Measurements from ENCODE around the gene MX2. TPM values are rescaled to one million over a fixed set of nuclear protein-coding genes. Genes with fewer than 3 reads are reported as not detected.

Gene MX2
- total RNA-seq, 2 experiments from 2014 or later, result 103 to 106 TPM

DNA sequence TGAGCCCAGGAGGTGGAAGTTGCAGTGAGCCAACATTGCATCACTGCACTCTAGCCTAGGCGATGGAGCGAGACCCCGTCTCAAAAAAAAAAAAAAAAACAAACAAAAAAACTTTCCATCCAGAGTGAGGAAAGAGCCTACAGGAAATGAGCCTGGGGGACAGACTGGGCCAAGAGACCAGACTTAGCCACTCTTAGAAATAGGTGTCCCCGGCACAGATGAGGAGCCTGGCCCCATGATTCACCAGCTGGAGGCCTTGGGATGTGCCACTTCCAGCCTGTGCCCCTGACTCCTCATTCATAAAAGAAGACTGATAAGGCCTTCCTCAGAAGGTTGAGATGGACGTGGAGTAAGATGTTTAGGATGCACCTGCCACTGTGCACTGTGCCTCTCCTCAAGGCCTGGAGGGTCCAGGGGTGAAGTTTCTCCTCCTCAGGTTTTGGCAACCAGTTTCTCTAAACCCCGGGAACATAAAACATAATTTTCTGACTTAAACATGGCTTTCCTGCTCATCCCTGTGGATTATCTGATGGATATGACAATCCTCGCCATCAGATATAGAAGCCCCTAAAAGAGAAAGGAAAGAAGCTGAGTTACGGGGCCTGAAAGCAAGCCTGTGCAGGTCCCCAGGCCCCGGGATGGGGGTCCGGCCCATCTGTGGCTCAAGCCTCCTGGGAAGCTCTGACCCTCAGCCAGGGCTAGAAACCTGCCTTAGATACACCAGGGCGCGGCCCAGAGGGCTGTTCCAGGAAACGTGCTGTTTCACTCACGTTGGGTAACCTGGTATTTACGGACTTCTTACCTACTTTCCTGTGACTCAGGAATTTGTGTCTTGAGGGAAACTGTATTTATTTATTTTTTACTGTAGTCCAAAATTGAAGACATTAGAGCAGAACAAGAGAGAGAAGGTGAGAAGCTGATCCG, 90.2 kb downstream of the MX2 start:
- H3K27me3 Mint-ChIP-seq, result no peaks in the 10 kb centered on the region
- H3K4me1 Mint-ChIP-seq, result peaks cover 28% of the 10 kb centered on the region
- POLR2A ChIA-PET, result interaction anchor here (0.5 to 1.6 kb wide), 4 partner anchors 10 to 66 kb away, joined by 3 to 5 read pairs (median 4); no protein-coding TSS in a partner anchor
- H3K4me3 Mint-ChIP-seq, result no peak overlapping the region
- ATAC-seq (ENCODE audit: low read depth) (no peak), DNase-seq (no peak)
- H3K36me3 Mint-ChIP-seq, result peaks cover 51% of the 10 kb centered on the region
- no peaks in the 10 kb centered on the region for H3K9me3 Mint-ChIP-seq
- H3K27ac Mint-ChIP-seq, result peak overlapping the region; percentile 72

DNA sequence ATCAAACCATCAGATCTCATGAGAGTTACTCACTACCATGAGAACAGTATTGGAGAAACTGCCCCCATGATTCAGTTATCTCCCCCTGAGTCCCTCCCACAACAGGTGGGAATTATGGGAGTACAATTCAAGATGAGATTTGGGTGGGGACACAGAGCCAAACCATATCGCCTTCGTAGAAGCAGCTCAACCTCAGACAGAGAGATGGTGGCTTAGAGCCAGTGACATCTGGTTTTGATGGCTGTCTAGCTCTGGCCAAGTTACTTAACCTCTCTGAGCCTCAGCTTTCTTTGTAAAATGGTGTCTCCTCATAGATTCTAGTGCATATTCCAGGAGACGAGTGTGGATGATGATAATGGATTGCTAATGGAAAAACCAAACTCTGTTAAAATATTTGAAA, 91.4 kb downstream of the MX2 start:
- no peak overlapping the region for H3K4me3 Mint-ChIP-seq
- H3K9me3 Mint-ChIP-seq, result no peaks in the 10 kb centered on the region
- H3K27ac Mint-ChIP-seq, result peak overlapping the region; percentile 72
- POLR2A ChIA-PET, result interaction anchor here (1.2 kb wide), 1 partner anchor 9 kb away, joined by 3 read pairs; no protein-coding TSS in a partner anchor
- no peak for ATAC-seq (ENCODE audit: low read depth)
- no peaks in the 10 kb centered on the region for H3K27me3 Mint-ChIP-seq
- no peak for DNase-seq
- peaks cover 55% of the 10 kb centered on the region for H3K36me3 Mint-ChIP-seq
- peaks cover 29% of the 10 kb centered on the region for H3K4me1 Mint-ChIP-seq

DNA sequence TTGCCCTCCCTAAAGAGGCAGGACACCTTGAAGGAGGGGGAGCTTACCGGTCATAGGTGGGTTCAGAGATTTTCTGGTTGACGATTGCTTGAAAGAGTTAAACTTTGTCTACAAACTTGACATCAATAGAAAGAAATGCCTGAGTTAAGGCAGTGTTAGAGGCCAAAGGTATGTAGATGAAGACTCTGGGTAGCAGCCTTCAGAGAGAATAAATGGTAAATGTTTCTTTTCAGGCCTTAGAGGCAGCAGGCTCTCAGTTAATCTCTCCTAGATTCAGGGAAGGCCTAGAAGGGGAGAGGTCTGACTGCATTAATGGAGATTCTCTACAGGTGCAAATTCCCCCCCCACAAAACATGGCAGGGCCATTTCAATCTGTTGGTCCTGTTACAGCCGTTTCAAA, 91.9 kb downstream of the MX2 start:
- DNase-seq (no peak), ATAC-seq (ENCODE audit: low read depth) (no peak)
- H3K4me3 Mint-ChIP-seq, result no peak overlapping the region
- H3K4me1 Mint-ChIP-seq, result peaks cover 27% of the 10 kb centered on the region
- no peaks in the 10 kb centered on the region for H3K9me3 Mint-ChIP-seq
- POLR2A ChIA-PET, result interaction anchor here (0.6 to 1.2 kb wide), 2 partner anchors 10 to 85 kb away, joined by 3 read pairs; no protein-coding TSS in a partner anchor
- no peaks in the 10 kb centered on the region for H3K27me3 Mint-ChIP-seq
- H3K27ac Mint-ChIP-seq, result peak overlapping the region; percentile 72
- peaks cover 53% of the 10 kb centered on the region for H3K36me3 Mint-ChIP-seq

DNA sequence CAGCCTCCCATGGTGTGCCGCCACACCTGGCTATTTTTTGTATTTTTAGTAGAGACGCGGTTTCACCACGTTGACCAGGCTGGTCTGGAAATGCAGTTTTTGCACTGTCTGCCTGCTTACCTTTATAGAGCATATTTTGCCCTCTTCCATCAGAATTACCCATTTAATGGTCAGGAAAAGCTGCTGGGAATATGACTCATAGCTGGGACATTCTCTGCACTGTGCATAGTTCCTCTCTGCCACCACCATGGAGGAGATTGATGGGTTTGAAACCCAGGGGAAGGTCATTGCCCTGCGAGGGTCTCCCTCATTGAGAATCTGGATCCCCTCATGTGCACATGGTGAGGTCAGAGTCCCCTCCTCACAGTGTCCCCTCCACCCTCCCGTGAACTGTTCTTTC, 96.3 kb downstream of the MX2 start:
- Mint-ChIP-seq H3K27me3 (no peaks in the 10 kb centered on the region), H3K4me1 (peaks cover 18% of the 10 kb centered on the region), H3K4me3 (no peak overlapping the region), H3K9me3 (no peaks in the 10 kb centered on the region), H3K27ac (no peak overlapping the region), H3K36me3 (peaks cover 54% of the 10 kb centered on the region)
- ATAC-seq (ENCODE audit: low read depth) (no peak), DNase-seq (no peak)
- POLR2A ChIA-PET, result interaction anchor here (1.1 to 1.2 kb wide), 2 partner anchors 15 to 88 kb away, joined by 3 read pairs; no protein-coding TSS in a partner anchor

DNA sequence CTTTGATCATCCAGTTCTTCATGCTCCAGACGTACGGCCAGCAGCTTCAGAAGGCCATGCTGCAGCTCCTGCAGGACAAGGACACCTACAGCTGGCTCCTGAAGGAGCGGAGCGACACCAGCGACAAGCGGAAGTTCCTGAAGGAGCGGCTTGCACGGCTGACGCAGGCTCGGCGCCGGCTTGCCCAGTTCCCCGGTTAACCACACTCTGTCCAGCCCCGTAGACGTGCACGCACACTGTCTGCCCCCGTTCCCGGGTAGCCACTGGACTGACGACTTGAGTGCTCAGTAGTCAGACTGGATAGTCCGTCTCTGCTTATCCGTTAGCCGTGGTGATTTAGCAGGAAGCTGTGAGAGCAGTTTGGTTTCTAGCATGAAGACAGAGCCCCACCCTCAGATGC, 96.7 kb downstream of the MX2 start:
- H3K4me3 Mint-ChIP-seq, result no peak overlapping the region
- no peaks in the 10 kb centered on the region for H3K9me3 Mint-ChIP-seq
- POLR2A ChIA-PET, result interaction anchor here (0.9 to 1.2 kb wide), 3 partner anchors 9 to 89 kb away, joined by 3 read pairs; no protein-coding TSS in a partner anchor
- ATAC-seq (ENCODE audit: low read depth) (no peak), DNase-seq (no peak)
- H3K27ac Mint-ChIP-seq, result no peak overlapping the region
- no peaks in the 10 kb centered on the region for H3K27me3 Mint-ChIP-seq
- peaks cover 53% of the 10 kb centered on the region for H3K36me3 Mint-ChIP-seq
- peaks cover 15% of the 10 kb centered on the region for H3K4me1 Mint-ChIP-seq

Other genes starting within 250 kb of the MX2 start
- gene BACE2, start 193.9 kb upstream of the MX2 start, total RNA-seq, result 1 to 10 TPM; 5.1 to 5.2 TPM
- not detected for gene FAM3B, start 45.2 kb upstream of the MX2 start, total RNA-seq
- 100 to 1,000 TPM; 609 to 666 TPM for gene MX1, start 64.2 kb downstream of the MX2 start, total RNA-seq
- gene TMPRSS2, start 146.1 kb downstream of the MX2 start, total RNA-seq, result not detected

Data from activated naive CD8-positive, alpha-beta T cell treated with anti-CD3 and anti-CD28 coated beads, Interleukin-2, amount 10 ng/mL, durations not matched to agents 7 days and 5 days (primary cell).